ENCODE measurements around the gene RNF212.

The RNF212 gene

GRCh38 chr4:1093391-1094335 lies 19.7 kb downstream of the RNF212 start:
- Histone ChIP-seq H3K27ac (replicated peaks) (no peak overlapping the region), H3K4me3 (replicated peaks; ENCODE audit: insufficient read depth, low read length) (no peak overlapping the region), H3K27me3 (ENCODE audit: insufficient read depth, poor library complexity, severe bottlenecking) (no peaks in the 10 kb centered on the region)
- no peak for TF ChIP-seq POLR2AphosphoS5 (IDR thresholded peaks at IDR 0.05; ENCODE audit: low read depth)
- no peak for TF ChIP-seq REST (IDR thresholded peaks at IDR 0.05; ENCODE audit: insufficient replicate concordance, low read depth)
- TF ChIP-seq CTCF (IDR thresholded peaks at IDR 0.05; ENCODE audit: insufficient read depth, low read length), result no peak
- no peak for TF ChIP-seq GABPA (IDR thresholded peaks at IDR 0.05; ENCODE audit: low read depth)
- no peak for TF ChIP-seq SPI1 (IDR thresholded peaks at IDR 0.05; ENCODE audit: borderline replicate concordance, low read depth)
- no peak for DNase-seq (ENCODE audit: low read depth in 1 of 2, low spot score in 1 of 2)

DNA sequence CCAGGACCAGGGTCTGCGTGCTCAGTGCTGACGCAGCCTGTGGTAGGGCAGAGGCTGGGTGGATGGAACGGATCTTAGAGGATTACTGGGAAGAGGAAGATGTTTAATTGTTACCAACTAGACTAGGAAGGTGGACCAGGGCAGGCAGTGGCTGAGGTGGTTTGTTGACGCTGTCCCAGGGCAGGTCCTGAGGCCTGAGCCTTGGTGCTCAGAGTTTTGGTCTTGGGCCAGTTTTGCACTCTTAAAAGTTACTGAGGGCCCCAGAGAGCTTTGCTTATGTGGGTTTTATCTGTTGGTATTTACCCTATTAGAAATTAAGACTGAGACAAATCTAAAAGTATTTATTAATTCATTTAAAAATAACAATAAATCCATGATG lies 20.4 kb downstream of the RNF212 start:
- no peak overlapping the region for H3K27ac ChIP-seq (replicated peaks)
- no peak overlapping the region for H3K4me3 ChIP-seq (replicated peaks; ENCODE audit: insufficient read depth, low read length)
- no peak for DNase-seq (ENCODE audit: low read depth in 1 of 2, low spot score in 1 of 2)
- TF ChIP-seq SPI1 (IDR thresholded peaks at IDR 0.05; ENCODE audit: borderline replicate concordance, low read depth) (no peak), POLR2AphosphoS5 (IDR thresholded peaks at IDR 0.05; ENCODE audit: low read depth) (no peak), REST (IDR thresholded peaks at IDR 0.05; ENCODE audit: insufficient replicate concordance, low read depth) (no peak), CTCF (IDR thresholded peaks at IDR 0.05; ENCODE audit: insufficient read depth, low read length) (no peak), GABPA (IDR thresholded peaks at IDR 0.05; ENCODE audit: low read depth) (no peak)
- H3K27me3 ChIP-seq (ENCODE audit: insufficient read depth, poor library complexity, severe bottlenecking), result no peaks in the 10 kb centered on the region

- Histone ChIP-seq H3K27me3 (ENCODE audit: insufficient read depth, poor library complexity, severe bottlenecking) (no peaks in the 10 kb centered on the region), H3K4me3 (replicated peaks; ENCODE audit: insufficient read depth, low read length) (no peak overlapping the region), H3K27ac (replicated peaks) (no peak overlapping the region)
- DNase-seq (ENCODE audit: low read depth in 1 of 2, low spot score in 1 of 2), result no peak
- TF ChIP-seq REST (IDR thresholded peaks at IDR 0.05; ENCODE audit: insufficient replicate concordance, low read depth) (no peak), SPI1 (IDR thresholded peaks at IDR 0.05; ENCODE audit: borderline replicate concordance, low read depth) (no peak), CTCF (IDR thresholded peaks at IDR 0.05; ENCODE audit: insufficient read depth, low read length) (no peak)
These were observed 21.1 kb downstream of the RNF212 start for GRCh38 chr4:1092026-1092982.

Measured in HL-60 (cell line).